ENCODE measurements around the gene FKBP1A. TPM values are rescaled to one million over a fixed set of nuclear protein-coding genes. Genes with fewer than 3 reads are reported as not detected.

The FKBP1A gene
- total and polyA plus RNA-seq, 2 donors (not counting 3 experiments of a cell fraction or from before 2014, with no cell fraction given), result 968 to 1,972 TPM

- Histone ChIP-seq H3K4me3 (replicated peaks in 1 of 3; ENCODE audit: insufficient read depth in 1 of 3, low read depth in 1 of 3, low read length in 3 of 3) (peak overlapping the region; percentile 34 to 68 (median 67)), H3K79me2 (ENCODE audit: control insufficient read depth, insufficient read depth, low read length) (peaks cover 21% of the 10 kb centered on the region), H3K9me1 (replicated peaks; ENCODE audit: control insufficient read depth, extremely low read depth, insufficient read depth, low read length) (no peaks in the 10 kb centered on the region), H3K4me1 (ENCODE audit: control insufficient read depth, extremely low read depth, insufficient read depth, low read length) (peaks cover 76% of the 10 kb centered on the region), H3K4me2 (ENCODE audit: insufficient read depth, low read length) (peak overlapping the region; percentile 68), H3K36me3 (ENCODE audit: control insufficient read depth in 2 of 2, extremely low read depth in 1 of 2, insufficient read depth in 2 of 2, low read length in 2 of 2) (no peaks in the 10 kb centered on the region), H2AFZ (ENCODE audit: low read depth, low read length) (no peak overlapping the region), H3K9ac (replicated peaks; ENCODE audit: extremely low read depth, insufficient read depth, low read length) (peak overlapping the region; percentile 99), H3K27me3 (ENCODE audit: control insufficient read depth in 2 of 2, insufficient read depth in 2 of 2, low read length in 2 of 2) (no peaks in the 10 kb centered on the region), H4K20me1 (replicated peaks; ENCODE audit: control insufficient read depth, extremely low read depth, insufficient read depth, low read length) (no peaks in the 10 kb centered on the region), H3K27ac (ENCODE audit: insufficient read depth, low read depth, low read length) (peak overlapping the region; percentile 99), H3K9me3 (replicated peaks; ENCODE audit: control insufficient read depth, insufficient read depth, low read length) (no peaks in the 10 kb centered on the region)
- POLR2A ChIA-PET, result interaction anchor here (1.0 to 2.5 kb wide), 3 partner anchors 11 to 66 kb away, joined by 3 to 16 read pairs (median 3); no protein-coding TSS in a partner anchor
- intact Hi-C loops (cut with micrococcal nuclease), result loop anchor here (1.0 kb wide), 5 partner anchors 12 to 166 kb away; partner anchors contain the start of gene SIRPB2
- TSS peak; percentile 78 for BruUV-seq (replicated peaks)
- FAIRE-seq, result peak; percentile 93
- TF ChIP-seq, protein P1, sequence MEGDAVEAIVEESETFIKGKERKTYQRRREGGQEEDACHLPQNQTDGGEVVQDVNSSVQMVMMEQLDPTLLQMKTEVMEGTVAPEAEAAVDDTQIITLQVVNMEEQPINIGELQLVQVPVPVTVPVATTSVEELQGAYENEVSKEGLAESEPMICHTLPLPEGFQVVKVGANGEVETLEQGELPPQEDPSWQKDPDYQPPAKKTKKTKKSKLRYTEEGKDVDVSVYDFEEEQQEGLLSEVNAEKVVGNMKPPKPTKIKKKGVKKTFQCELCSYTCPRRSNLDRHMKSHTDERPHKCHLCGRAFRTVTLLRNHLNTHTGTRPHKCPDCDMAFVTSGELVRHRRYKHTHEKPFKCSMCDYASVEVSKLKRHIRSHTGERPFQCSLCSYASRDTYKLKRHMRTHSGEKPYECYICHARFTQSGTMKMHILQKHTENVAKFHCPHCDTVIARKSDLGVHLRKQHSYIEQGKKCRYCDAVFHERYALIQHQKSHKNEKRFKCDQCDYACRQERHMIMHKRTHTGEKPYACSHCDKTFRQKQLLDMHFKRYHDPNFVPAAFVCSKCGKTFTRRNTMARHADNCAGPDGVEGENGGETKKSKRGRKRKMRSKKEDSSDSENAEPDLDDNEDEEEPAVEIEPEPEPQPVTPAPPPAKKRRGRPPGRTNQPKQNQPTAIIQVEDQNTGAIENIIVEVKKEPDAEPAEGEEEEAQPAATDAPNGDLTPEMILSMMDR (IDR thresholded peaks at IDR 0.05; ENCODE audit: extremely low read depth in 1 of 2, insufficient read depth in 1 of 2, low read depth in 1 of 2, low read length in 2 of 2), result peak in 1 of 2 donors; percentile 29
- TF ChIP-seq FOS (IDR thresholded peaks at IDR 0.05; ENCODE audit: borderline replicate concordance, insufficient read depth, low read length) (peak; percentile 23), EZH2 (IDR thresholded peaks at IDR 0.05; ENCODE audit: borderline replicate concordance, low read depth, low read length, severe bottlenecking) (no peak), POLR2A (IDR thresholded peaks at IDR 0.05; ENCODE audit: low read depth, low read length) (peak; percentile 86), MYC (IDR thresholded peaks at IDR 0.05; ENCODE audit: low read depth, low read length) (no peak), POLR2AphosphoS5 (IDR thresholded peaks at IDR 0.05; ENCODE audit: insufficient read depth, low read depth, low read length) (peak; percentile 95), JUN (IDR thresholded peaks at IDR 0.05; ENCODE audit: borderline replicate concordance, insufficient read depth, insufficient read length, low read depth) (peak; percentile 87), GATA2 (IDR thresholded peaks at IDR 0.05; ENCODE audit: insufficient read depth, insufficient read length, low read depth, low read length) (peak; percentile 28)
- TF ChIP-seq, protein P2, sequence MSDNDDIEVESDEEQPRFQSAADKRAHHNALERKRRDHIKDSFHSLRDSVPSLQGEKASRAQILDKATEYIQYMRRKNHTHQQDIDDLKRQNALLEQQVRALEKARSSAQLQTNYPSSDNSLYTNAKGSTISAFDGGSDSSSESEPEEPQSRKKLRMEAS (IDR thresholded peaks at IDR 0.05; ENCODE audit: insufficient read depth, insufficient read length), result peak; percentile 33
- CTCF ChIA-PET, result interaction anchor here (0.9 to 2.6 kb wide), 11 partner anchors 11 to 178 kb away, joined by 3 to 12 read pairs (median 4); no protein-coding TSS in a partner anchor
- peak; percentile 97 for DNase-seq (ENCODE audit: low read depth, low spot score)
- dilution Hi-C loops (cut with MboI; ENCODE audit: extremely low pct_ligation_motif_present, low sequenced_read_pairs), result no loop called here
Measured at GRCh38 chr20:1325173-1326030, 67.5 kb downstream of the FKBP1A start.

Measured in endothelial cell of umbilical vein (primary cell).